Activated CD8-positive, alpha-beta memory T cell treated with anti-CD3 and anti-CD28 coated beads for 24 hours (primary cell): ENCODE data around the gene EPO.
A peak's percentile ranks its signal among the peaks of the same experiment; 100 is the strongest.

ENCODE experiments used
- DNase-seq: peaks from one replicate; pipeline ENCODE4 v3.0.0-alpha.2; 2020

Gene EPO

DNA sequence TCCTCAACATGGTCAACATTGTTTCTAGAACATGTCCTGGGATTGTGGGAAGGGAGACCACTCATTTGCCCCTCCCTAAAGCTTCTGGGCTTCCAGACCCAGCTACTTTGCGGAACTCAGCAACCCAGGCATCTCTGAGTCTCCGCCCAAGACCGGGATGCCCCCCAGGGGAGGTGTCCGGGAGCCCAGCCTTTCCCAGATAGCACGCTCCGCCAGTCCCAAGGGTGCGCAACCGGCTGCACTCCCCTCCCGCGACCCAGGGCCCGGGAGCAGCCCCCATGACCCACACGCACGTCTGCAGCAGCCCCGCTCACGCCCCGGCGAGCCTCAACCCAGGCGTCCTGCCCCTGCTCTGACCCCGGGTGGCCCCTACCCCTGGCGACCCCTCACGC is at the start of gene EPO:
Gene EPO (plus strand): TSS at position 190 of the 392 bp plus-strand sequence. CDS start 513 bp downstream, outside the sequence.
- DNase-seq, result no peak

- DNase-seq, result no peak
These were observed 48.6 kb upstream of the EPO start for GRCh38 chr7:100671353-100672327.

DNA sequence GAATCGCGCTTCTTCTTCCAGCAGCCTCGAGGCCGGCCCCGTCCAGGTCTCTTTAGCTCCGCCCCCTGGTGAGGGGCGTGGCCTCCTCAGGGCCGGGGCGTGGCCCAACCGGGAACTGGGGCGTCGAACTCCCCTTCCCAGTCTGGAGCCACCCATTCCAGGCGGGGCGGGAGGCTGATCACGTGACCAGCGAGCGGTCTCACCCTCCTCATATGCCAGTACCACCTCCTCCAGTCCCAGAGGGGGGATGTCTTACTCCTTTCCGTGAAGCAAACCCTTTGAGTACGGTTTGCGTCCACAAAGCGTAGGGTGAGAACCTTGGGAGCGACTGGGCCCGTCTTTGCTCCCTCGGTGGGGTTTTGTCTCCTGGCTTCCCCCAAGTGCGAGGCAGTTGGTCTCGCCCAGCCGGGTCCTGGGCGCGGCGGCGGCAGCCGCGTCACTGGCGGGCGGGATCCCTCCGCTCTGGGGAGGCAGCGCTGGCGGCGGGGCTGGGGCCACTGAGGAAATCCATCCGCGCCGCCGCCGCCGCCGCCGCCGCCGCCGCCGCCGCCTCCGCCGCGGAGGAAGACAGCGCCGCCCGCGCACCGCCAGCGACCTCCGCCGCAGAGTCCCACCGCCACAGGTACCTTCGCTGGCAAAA is 46.8 kb upstream of the EPO start, which contains the start of gene GNB2:
Gene GNB2 (plus strand): TSS at position 439 of the 640 bp plus-strand sequence. CDS start 2,526 bp downstream, outside the sequence.
- peak; percentile 100 for DNase-seq

- peak; percentile 85 for DNase-seq
These were observed 46.3 kb upstream of the EPO start for GRCh38 chr7:100673942-100674410.

DNA sequence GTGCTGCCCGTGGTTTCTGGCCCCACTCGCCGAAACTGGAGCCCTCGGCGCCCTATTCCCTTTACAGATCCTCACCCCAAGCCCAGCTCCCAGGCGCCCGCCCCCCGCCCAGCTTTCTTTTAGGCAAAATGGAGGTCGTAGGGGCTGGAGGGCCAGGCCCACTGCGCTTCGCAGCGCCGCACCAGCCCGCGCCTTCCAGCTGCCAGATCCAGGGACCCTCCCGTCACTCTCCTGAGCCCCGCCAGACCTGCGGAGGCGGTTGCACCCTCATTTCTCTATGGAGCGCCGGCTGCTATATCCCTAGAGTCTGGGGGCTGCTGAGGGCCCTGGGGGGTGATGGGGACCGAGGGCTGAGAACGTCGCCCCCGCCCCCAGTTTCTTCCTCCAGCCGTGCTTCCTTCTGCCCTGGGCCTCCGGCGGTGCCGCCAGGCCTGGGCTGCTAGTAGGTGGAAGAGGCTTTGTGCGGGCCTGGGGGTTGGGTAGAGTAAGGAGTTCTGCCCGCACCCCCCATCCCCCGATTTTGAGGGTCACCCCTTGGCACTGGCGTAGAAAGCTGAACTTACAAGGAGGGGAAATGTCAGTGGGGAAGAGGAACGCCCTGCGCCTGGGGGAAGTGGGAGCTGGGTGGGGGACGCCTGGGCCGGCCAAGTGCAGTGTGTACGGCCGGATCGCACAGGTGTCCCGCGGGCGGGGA is 45.7 kb upstream of the EPO start:
- DNase-seq, result peak; percentile 73

DNA sequence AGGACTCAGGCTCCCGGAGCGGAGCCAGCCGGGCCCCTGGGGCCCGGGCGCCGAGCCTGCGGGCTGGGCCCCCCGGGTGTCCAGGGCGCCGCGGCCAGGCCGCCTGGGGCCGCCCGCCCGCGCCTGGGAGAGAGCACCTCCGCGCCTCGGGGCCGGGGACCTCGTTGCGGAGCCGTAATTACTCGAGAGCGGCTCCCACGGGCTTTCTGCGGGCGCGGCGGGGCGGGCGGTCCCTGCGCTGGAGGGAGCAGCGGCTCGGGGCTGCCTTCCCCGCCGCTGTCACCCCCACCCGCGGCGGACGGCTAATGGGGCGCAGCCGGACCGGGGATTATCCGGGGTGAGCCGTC is 45.2 kb upstream of the EPO start:
- no peak for DNase-seq

- peak; percentile 90 for DNase-seq
These were observed 44.5 kb upstream of the EPO start for GRCh38 chr7:100675581-100676350.

DNA sequence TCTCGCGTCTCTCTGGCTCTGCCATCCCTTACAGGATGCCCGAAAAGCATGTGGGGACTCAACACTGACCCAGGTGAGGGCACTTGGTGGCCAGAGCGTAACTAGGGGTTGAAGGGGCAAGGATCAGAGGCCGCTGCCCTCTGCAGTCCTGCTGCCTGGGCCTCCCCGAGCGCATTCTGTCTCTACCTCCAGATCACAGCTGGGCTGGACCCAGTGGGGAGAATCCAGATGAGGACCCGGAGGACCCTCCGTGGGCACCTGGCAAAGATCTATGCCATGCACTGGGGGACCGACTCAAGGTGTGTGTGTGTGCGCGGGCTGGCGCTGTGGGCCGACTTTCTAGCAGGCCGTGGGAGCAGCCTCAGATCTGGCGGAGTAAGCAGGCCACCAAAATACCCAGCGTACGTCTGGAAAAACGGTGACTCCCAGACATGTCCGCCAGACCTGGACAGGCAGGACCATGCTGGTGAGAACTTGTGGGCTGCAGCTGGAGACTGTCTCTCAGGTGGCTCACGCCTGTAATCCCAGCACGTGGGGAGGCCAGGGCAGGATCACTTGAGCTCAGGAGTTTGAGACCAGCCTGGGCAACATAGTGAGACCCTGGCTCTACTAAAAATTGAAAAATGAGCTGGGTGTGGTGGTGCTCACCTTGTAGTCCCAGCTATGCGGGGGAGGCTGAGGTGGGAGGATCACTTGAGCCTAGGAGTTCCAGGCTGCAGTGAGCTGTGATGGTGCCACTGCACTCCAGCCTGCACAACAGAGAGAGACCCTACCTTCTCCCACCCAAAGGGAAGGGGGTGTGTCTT is 43.6 kb upstream of the EPO start:
- DNase-seq, result no peak

GRCh38 chr7:100677308-100678267 is 42.7 kb upstream of the EPO start:
- DNase-seq, result peak; percentile 59

- peak; percentile 59 for DNase-seq
These were observed 41.8 kb upstream of the EPO start for GRCh38 chr7:100678291-100678984.

- DNase-seq, result peak; percentile 57
These were observed 40.9 kb upstream of the EPO start for GRCh38 chr7:100679129-100679926.

DNA sequence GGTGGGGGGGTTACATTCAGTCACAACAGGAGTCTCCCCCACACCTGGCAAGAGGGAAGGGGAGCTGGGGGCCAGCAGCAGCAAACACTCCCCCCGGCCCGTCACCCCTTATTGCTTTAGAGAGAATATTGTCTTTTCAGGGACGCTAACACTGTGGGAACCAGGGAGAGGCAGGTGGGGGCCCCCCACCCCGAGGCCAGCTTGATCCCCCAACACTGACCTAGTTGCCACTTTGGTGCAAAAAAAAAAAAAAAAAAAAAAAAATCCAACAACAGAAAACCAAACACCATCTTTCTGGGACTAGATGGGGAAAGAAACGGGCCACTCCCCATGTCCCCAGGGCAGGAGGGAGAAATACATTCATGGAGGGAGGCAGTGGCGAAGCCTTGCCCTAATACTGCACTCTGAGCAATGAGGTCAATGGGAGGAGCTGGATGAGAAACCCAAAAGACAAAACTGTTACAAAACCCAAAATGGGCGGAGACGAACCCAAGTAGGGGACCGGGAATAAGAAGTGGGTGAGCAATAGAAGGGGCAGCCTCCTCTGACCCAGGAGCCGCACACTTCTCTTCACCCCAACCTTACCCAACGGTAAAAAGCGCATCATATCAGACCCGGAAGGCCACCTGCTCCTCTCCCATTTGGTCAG is 40.2 kb upstream of the EPO start:
- DNase-seq, result no peak

DNA sequence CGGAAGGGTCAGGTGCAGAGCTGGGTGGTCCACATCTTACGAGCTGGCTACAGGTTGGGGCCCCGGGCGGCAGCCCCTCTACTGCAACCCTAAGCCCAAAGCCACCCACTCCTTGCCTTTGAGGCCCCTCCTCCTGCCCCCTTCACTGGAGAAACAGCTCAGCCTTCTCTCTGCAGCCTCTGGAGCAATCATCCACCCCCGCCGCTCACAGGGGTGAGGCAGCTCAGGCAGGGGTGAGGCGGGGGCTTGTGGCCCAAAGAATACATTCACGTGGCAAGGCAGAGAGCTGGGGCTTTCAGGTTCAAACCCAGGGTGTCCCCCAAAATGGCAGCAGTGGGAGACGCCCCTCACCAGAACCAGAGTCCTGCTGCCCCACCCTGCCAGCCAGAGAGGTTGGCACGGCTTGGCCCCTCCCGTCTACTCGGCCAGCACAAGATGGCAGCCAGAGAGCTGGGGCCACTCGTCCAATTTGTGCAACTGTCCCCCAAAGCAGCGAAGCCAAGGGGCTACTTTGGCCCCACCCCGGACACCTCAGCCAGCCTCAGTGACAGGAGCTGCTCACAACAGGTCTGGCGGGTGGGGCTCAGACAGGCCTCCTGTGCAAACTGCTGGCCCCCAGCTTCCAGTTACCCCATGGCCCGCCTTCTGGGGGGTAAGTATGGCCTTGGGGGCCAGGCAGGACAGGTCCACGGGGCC is 39.5 kb upstream of the EPO start:
- peak; percentile 63 for DNase-seq

GRCh38 chr7:100681491-100682227 is 38.6 kb upstream of the EPO start:
- DNase-seq, result no peak

DNA sequence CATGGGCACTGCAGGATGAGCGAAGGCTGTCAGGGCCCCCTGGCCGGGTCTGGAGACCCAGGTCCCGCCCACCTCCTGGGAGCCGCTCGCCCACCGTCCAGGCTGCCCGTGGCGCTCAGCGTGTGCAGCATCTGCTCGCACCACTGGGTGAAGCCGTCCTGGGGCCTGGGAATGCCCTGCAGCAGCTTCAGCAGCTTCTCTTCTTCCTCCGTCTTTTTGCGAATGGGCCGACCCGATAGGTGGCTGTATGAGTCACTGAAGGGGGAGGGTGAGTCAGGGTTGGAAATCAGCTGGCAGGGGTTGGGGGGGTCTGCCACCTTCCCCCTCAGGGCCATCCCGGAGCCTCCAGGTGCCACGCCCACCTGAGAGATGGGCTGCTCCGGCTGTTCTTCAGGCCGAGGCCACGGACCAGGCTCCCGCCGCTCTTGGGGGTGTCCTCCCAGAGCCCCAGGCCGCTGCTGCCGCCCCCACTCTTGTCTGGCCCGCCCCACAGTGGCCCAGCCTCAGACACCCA is 38.0 kb upstream of the EPO start:
- DNase-seq, result peak; percentile 66

DNA sequence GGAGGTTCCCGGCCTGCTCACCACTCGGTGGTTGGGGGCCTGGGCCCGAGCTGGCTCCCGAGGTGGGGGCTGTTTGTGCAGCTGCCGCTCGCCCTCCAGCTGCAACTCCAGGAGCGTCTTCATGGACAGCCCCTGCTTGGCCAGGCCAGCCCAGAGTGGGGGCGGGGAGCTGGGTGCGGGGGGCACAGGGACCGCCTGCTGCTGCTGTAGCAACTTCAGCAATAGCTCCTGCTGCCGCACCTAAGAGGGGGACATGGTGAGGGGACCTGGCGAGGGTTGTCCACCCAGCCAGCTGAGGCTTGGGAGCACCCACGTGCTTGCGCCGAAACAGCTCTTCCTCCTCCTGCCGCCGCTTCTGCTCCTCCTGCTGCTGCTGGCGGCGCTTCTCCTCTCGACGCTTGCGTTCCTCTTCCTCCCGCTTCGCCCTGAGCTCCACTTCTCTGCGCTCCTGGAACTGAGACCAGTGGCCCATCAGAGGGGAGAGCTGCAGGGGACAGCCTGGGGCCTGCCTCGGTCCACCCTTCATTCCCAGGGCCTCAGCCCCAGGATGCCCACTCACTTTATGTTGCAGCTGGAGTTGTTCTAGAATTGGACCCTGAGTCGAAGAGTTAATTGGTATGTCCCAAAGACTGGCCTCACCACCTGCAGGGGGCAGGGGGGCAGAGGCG is 37.1 kb upstream of the EPO start:
- DNase-seq, result peak; percentile 57
